ENCODE results near the gene ERVH48-1. TPM values are rescaled to one million over a fixed set of nuclear protein-coding genes. Genes with fewer than 3 reads are reported as not detected.
"Not testable (repeated sequence)": the region's sequence is repeated elsewhere in the genome, so short reads cannot be mapped to it uniquely, and the experiment has no call there.

ERVH48-1 gene
- total and polyA plus RNA-seq, 11 donors, result 0.08 TPM; not detected in 10

- Histone ChIP-seq H3K27ac (no peak overlapping the region), H3K4me3 (no peak overlapping the region), H3K36me3 (no peaks in the 10 kb centered on the region), H3K4me1 (peaks cover 0 to 5% (median 0%) of the 10 kb centered on the region in 12 donors), H3K27me3 (no peaks in the 10 kb centered on the region), H3K9me3 (no peaks in the 10 kb centered on the region)
- no peak for ATAC-seq
- intact Hi-C loops (cut with DNase I), result no loop called here
- DNase-seq, result no peak
- TF ChIP-seq CTCF (IDR thresholded peaks at IDR 0.05) (no peak), POLR2A (IDR thresholded peaks at IDR 0.05) (no peak)
- WGBS, 4 donors, result 85 to 92% (median 89%) methylated on average over 13 of the region's 13 CpGs
Observed at GRCh38 chr21:42931560-42932235, 6.3 kb upstream of the ERVH48-1 start.

- Histone ChIP-seq H3K4me3 (no peak overlapping the region), H3K27me3 (no peaks in the 10 kb centered on the region), H3K27ac (no peak overlapping the region), H3K36me3 (no peaks in the 10 kb centered on the region), H3K4me1 (peaks cover 0 to 5% (median 0%) of the 10 kb centered on the region in 12 donors), H3K9me3 (no peaks in the 10 kb centered on the region)
- 48 to 65% (median 59%) methylated on average over 2 to 3 of the region's 3 CpGs for WGBS, 4 donors
- DNase-seq (no peak), ATAC-seq (no peak)
- intact Hi-C loops (cut with DNase I), result loop anchor here in 1 of 10 donors (10.0 kb wide), 1 partner anchor 45 kb away; the partner anchor contains the start of gene PKNOX1
- TF ChIP-seq POLR2A (IDR thresholded peaks at IDR 0.05), result no peak
- no peak for TF ChIP-seq CTCF (IDR thresholded peaks at IDR 0.05)
Observed at GRCh38 chr21:42929969-42930368, 4.5 kb upstream of the ERVH48-1 start.

GRCh38 chr21:42927474-42928200 is 2.2 kb upstream of the ERVH48-1 start:
- H3K4me3 ChIP-seq, DNase-seq, ATAC-seq, H3K27me3 ChIP-seq, H3K9me3 ChIP-seq, H3K36me3 ChIP-seq, H3K27ac ChIP-seq: not testable (repeated sequence)
- peaks cover 0 to 11% (median 5%) of the 10 kb centered on the region in 12 donors for H3K4me1 ChIP-seq
- 85 to 98% (median 92%) methylated on average over 17 to 23 of the region's 23 CpGs for WGBS, 4 donors
- intact Hi-C loops (cut with DNase I), result loop anchor here in 1 of 10 donors (10.0 kb wide), 1 partner anchor 47 kb away; the partner anchor contains the start of gene PKNOX1

- TF ChIP-seq CTCF (IDR thresholded peaks at IDR 0.05) (no peak), POLR2A (IDR thresholded peaks at IDR 0.05) (no peak)
- no peaks in the 10 kb centered on the region for H3K36me3 ChIP-seq
- no peak overlapping the region for H3K4me3 ChIP-seq
Observed at GRCh38 chr21:42924433-42924751, 1.0 kb downstream of the ERVH48-1 start.

More at GRCh38 chr21:42924433-42924751, 1.0 kb downstream of the ERVH48-1 start:
- 88 to 92% (median 90%) methylated on average over 6 of the region's 6 CpGs for whole genome bisulfite sequencing, 4 donors
- no peak overlapping the region for H3K27ac ChIP-seq
- intact Hi-C loops (cut with DNase I), result loop anchor here in 1 of 10 donors (10.0 kb wide), 1 partner anchor 50 kb away; the partner anchor contains the start of gene PKNOX1
- H3K27me3 ChIP-seq, result no peaks in the 10 kb centered on the region
- ATAC-seq (no peak), DNase-seq (peak in 1 of 5 donors; percentile 6)
- H3K9me3 ChIP-seq, result no peaks in the 10 kb centered on the region
- H3K4me1 ChIP-seq, result peaks cover 0 to 11% (median 5%) of the 10 kb centered on the region in 12 donors
